HL-60/S4 treated with retinoic acid at 250 ng/mL for 4 days and 3 days (cell line): ENCODE data around the gene EXOC6B.
"Not testable (repeated sequence)": the region's sequence is repeated elsewhere in the genome, so short reads cannot be mapped to it uniquely, and the experiment has no call there.

ENCODE experiments used
- in situ Hi-C: fragments of 300-500 bp; cut with MboI; formaldehyde crosslinking; loops from 2 replicates; pipeline ENCODE4 v1.7.0; 2022; ENCODE audit warnings: low sequenced_read_pairs

The EXOC6B gene

GRCh38 chr2:72689579-72690195, 136.1 kb downstream of the EXOC6B start:
- in situ Hi-C loops, result no loop called here

- in situ Hi-C loops, result no loop called here
Measured at GRCh38 chr2:72685638-72686213, 140.1 kb downstream of the EXOC6B start.

GRCh38 chr2:72682061-72682460, 143.8 kb downstream of the EXOC6B start:
- in situ Hi-C loops, result no loop called here

- in situ Hi-C loops, result no loop called here
Measured at GRCh38 chr2:72681016-72681995, 144.5 kb downstream of the EXOC6B start.

- in situ Hi-C loops, result no loop called here
Measured at GRCh38 chr2:72678024-72678423, 147.8 kb downstream of the EXOC6B start.

- in situ Hi-C loops, result no loop called here
Measured at GRCh38 chr2:72676341-72677025, 149.3 kb downstream of the EXOC6B start.

GRCh38 chr2:72674982-72675915, 150.6 kb downstream of the EXOC6B start:
- in situ Hi-C loops, result no loop called here

GRCh38 chr2:72673279-72673678, 152.6 kb downstream of the EXOC6B start:
- in situ Hi-C loops, result no loop called here

- in situ Hi-C loops, result no loop called here
Measured at GRCh38 chr2:72669121-72669520, 156.7 kb downstream of the EXOC6B start.

- in situ Hi-C loops, result no loop called here
Measured at GRCh38 chr2:72668647-72669046, 157.2 kb downstream of the EXOC6B start.

GRCh38 chr2:72665448-72665847, 160.4 kb downstream of the EXOC6B start:
- in situ Hi-C loops, result no loop called here

GRCh38 chr2:72661985-72662384, 163.8 kb downstream of the EXOC6B start:
- in situ Hi-C loops, result no loop called here

- in situ Hi-C loops, result no loop called here
Measured at GRCh38 chr2:72649810-72650209, 176.0 kb downstream of the EXOC6B start.

GRCh38 chr2:72641221-72641620, 184.6 kb downstream of the EXOC6B start:
- in situ Hi-C loops, result not testable (repeated sequence)

GRCh38 chr2:72638600-72639211, 187.1 kb downstream of the EXOC6B start:
- in situ Hi-C loops, result no loop called here

- in situ Hi-C loops, result no loop called here
Measured at GRCh38 chr2:72636210-72636609, 189.6 kb downstream of the EXOC6B start.

- in situ Hi-C loops, result no loop called here
Measured at GRCh38 chr2:72630767-72631166, 195.1 kb downstream of the EXOC6B start.

GRCh38 chr2:72629062-72629461, 196.8 kb downstream of the EXOC6B start:
- in situ Hi-C loops, result no loop called here

GRCh38 chr2:72627083-72627482, 198.8 kb downstream of the EXOC6B start:
- in situ Hi-C loops, result no loop called here

GRCh38 chr2:72625366-72625765, 200.5 kb downstream of the EXOC6B start:
- in situ Hi-C loops, result no loop called here
